GM23248 (cell line): ENCODE data around the gene WLS. TPM values are rescaled to one million over a fixed set of nuclear protein-coding genes. Genes with fewer than 3 reads are reported as not detected.

Source experiments
- DNase-seq: peaks from one replicate; pipeline ENCODE4 v3.0.0-alpha.2; 2015
- H2AFZ ChIP-seq: fragments of 200-600 bp; sonication (generic); 2 replicates; pipeline ENCODE4 v1.6.1; 2016; ENCODE audit warnings: antibody characterized with exemption
- H3F3A ChIP-seq: fragments of 200-600 bp; sonication (generic); 2 replicates; pipeline ENCODE4 v1.6.1; 2016; ENCODE audit warnings: mild to moderate bottlenecking, antibody characterized with exemption, mixed run types; ENCODE audit not compliant: insufficient read depth
- H3K27ac ChIP-seq: fragments of 200-600 bp; sonication (generic); 2 replicates; pipeline ENCODE4 v1.5.1; 2016; ENCODE audit warnings: mild to moderate bottlenecking
- H3K27me3 ChIP-seq: fragments of 200-600 bp; sonication (generic); replicated peaks from 2 replicates; pipeline ENCODE4 v1.6.1; 2016; ENCODE audit warnings: mild to moderate bottlenecking; ENCODE audit not compliant: insufficient read depth
- H3K36me3 ChIP-seq: fragments of 200-600 bp; sonication (generic); 2 replicates; pipeline ENCODE4 v1.6.1; 2016; ENCODE audit warnings: low read depth, mild to moderate bottlenecking
- H3K4me1 ChIP-seq: fragments of 200-600 bp; sonication (generic); 2 replicates; pipeline ENCODE4 v1.6.1; 2016; ENCODE audit warnings: mild to moderate bottlenecking; ENCODE audit not compliant: insufficient read depth
- H3K4me2 ChIP-seq: fragments of 200-600 bp; sonication (generic); one replicate; pipeline ENCODE4 v1.6.1; 2016; ENCODE audit warnings: mild to moderate bottlenecking; ENCODE audit not compliant: unreplicated experiment
- H3K4me3 ChIP-seq: fragments of 200-600 bp; sonication (generic); 2 replicates; pipeline ENCODE4 v1.5.1; 2016; ENCODE audit warnings: mild to moderate bottlenecking
- H3K79me2 ChIP-seq: fragments of 200-600 bp; sonication (generic); 2 replicates; pipeline ENCODE4 v1.6.1; 2016; ENCODE audit warnings: mild to moderate bottlenecking; ENCODE audit not compliant: insufficient read depth
- H3K9ac ChIP-seq: fragments of 200-600 bp; sonication (generic); 2 replicates; pipeline ENCODE4 v1.6.1; 2016; ENCODE audit warnings: mild to moderate bottlenecking
- H3K9me2 ChIP-seq: fragments of 200-600 bp; sonication (generic); 2 replicates; pipeline ENCODE4 v1.6.1; 2016; ENCODE audit warnings: mixed run types, mild to moderate bottlenecking, moderate library complexity; ENCODE audit not compliant: insufficient read depth
- H3K9me3 ChIP-seq: fragments of 200-600 bp; sonication (generic); one replicate; pipeline ENCODE4 v1.6.1; 2017; ENCODE audit warnings: low read depth
- H4K20me1 ChIP-seq: fragments of 200-600 bp; sonication (generic); 2 replicates; pipeline ENCODE4 v1.6.0; 2016; ENCODE audit not compliant: insufficient read depth
- EZH2 ChIP-seq: fragments of 200-600 bp; sonication (generic); IDR thresholded peaks from 2 replicates; pipeline ENCODE4 v1.6.1; 2018; ENCODE audit warnings: antibody characterized with exemption, mild to moderate bottlenecking; ENCODE audit not compliant: insufficient read depth, poor library complexity, severe bottlenecking
- EZH2phosphoT487 ChIP-seq: fragments of 200-600 bp; sonication (generic); IDR thresholded peaks from 2 replicates; pipeline ENCODE4 v1.6.1; 2018; ENCODE audit warnings: antibody characterized with exemption, moderate library complexity, mild to moderate bottlenecking, low read depth; ENCODE audit not compliant: insufficient read depth
- WGBS, 2 experiments: methylation state at CpG; one replicate each; pipeline ENCODE4 v1.1.6; 2015 to 2017; ENCODE audit warnings: low lambda C conversion rate in 2 of 2, low coverage in 1 of 2; ENCODE audit errors: missing lambda C conversion rate in 2 of 2; 5-methylcytosine and 5-hydroxymethylcytosine counted together
- in situ Hi-C: fragments of 300-500 bp; cut with MboI; formaldehyde crosslinking; loops from 2 replicates; pipeline ENCODE4 v1.15.0; 2020
- polyA plus RNA-seq: library from polyadenylated mRNA; unstranded; fragments of >200 nt; fragmentation: Nextera tagmentation; extraction: Ambion mirVana; gene quantifications from 2 replicates; pipeline ENCODE4 v1.2.1, GENCODE V29; 2016
- total RNA-seq: library from RNA; depleted of rRNA; stranded (reverse); fragments of >200 nt; shearing (Covaris generic); gene quantifications from 2 replicates; pipeline ENCODE4 v1.2.3, GENCODE V29; 2014

The WLS gene
- total and polyA plus RNA-seq, 2 experiments from 2014 or later: 26.7 to 36.4 TPM

- no peaks in the 10 kb centered on the region for H4K20me1 ChIP-seq
- DNase-seq: no peak
- no peak overlapping the region for H3K4me3 ChIP-seq
- no peak overlapping the region for H3K4me2 ChIP-seq
- H3K79me2 ChIP-seq: no peaks in the 10 kb centered on the region
- H3K9ac ChIP-seq: no peak overlapping the region
- no peaks in the 10 kb centered on the region for H3F3A ChIP-seq
- no peak overlapping the region for H2AFZ ChIP-seq
- H3K9me2 ChIP-seq: no peaks in the 10 kb centered on the region
- H3K27me3 ChIP-seq: no peaks in the 10 kb centered on the region
- 95 to 98% methylated on average over 2 of the region's 2 CpGs for WGBS, 2 experiments
- no peak overlapping the region for H3K27ac ChIP-seq
- no peak for TF ChIP-seq EZH2phosphoT487
- no peak for TF ChIP-seq EZH2
- no peaks in the 10 kb centered on the region for H3K36me3 ChIP-seq
- H3K4me1 ChIP-seq: no peaks in the 10 kb centered on the region
- no peaks in the 10 kb centered on the region for H3K9me3 ChIP-seq
- in situ Hi-C loops: loop anchor here (10.0 kb wide), 2 partner anchors 326 to 576 kb away; no protein-coding TSS in a partner anchor
Observed at GRCh38 chr1:68100571-68100970, 131.8 kb downstream of the WLS start.

- no peaks in the 10 kb centered on the region for H3F3A ChIP-seq
- no peaks in the 10 kb centered on the region for H3K79me2 ChIP-seq
- H3K9me3 ChIP-seq: no peaks in the 10 kb centered on the region
- TF ChIP-seq EZH2 (no peak), EZH2phosphoT487 (no peak)
- in situ Hi-C loops: no loop called here
- H3K4me3 ChIP-seq: no peak overlapping the region
- H3K4me2 ChIP-seq: no peak overlapping the region
- H3K4me1 ChIP-seq: peaks cover 7% of the 10 kb centered on the region; the same call in 1 of the 2 replicates
- no peaks in the 10 kb centered on the region for H3K36me3 ChIP-seq
- no peaks in the 10 kb centered on the region for H4K20me1 ChIP-seq
- no peak overlapping the region for H2AFZ ChIP-seq
- peak; percentile 58 for DNase-seq
- H3K27ac ChIP-seq: no peak overlapping the region
- H3K9me2 ChIP-seq: no peaks in the 10 kb centered on the region
- no peaks in the 10 kb centered on the region for H3K27me3 ChIP-seq
- no peak overlapping the region for H3K9ac ChIP-seq
Observed at GRCh38 chr1:68093737-68094136, 138.6 kb downstream of the WLS start.

DNA sequence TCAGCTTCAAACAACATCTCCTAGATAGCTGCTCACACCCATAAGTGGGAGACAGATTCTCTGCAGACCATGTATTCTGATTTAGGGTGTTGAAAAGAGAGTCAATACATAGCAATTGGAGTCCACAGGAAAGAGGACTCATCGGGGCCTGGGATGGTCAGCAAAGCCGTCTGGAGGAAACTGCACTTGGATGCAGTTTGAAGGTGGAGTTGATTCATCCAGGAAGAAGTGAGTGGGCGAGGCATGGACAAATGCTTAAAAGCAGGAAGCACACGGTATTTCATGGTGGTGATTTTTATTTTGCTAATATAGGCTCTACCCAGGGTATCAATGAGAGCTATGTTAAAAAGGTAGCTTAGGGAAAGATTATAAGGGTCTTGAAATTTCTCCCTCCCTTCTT, 145.1 kb downstream of the WLS start:
- Histone ChIP-seq H3K4me1 (peaks cover 8% of the 10 kb centered on the region; the same call in 1 of the 2 replicates), H3K9me3 (no peaks in the 10 kb centered on the region), H3K4me3 (no peak overlapping the region), H3K27ac (no peak overlapping the region), H4K20me1 (no peaks in the 10 kb centered on the region), H3K27me3 (no peaks in the 10 kb centered on the region), H3F3A (no peaks in the 10 kb centered on the region), H3K9ac (no peak overlapping the region), H3K9me2 (no peaks in the 10 kb centered on the region), H3K79me2 (no peaks in the 10 kb centered on the region), H3K4me2 (peak overlapping the region; percentile 20), H2AFZ (0 out of 2 replicates have a peak overlapping the region, but pooled peaks have one; percentile 7), H3K36me3 (no peaks in the 10 kb centered on the region)
- no peak for TF ChIP-seq EZH2
- TF ChIP-seq EZH2phosphoT487: no peak
- peak; percentile 80 for DNase-seq
- in situ Hi-C loops: no loop called here
- WGBS, 2 experiments: 35 to 41% methylated on average over 4 of the region's 4 CpGs

DNA sequence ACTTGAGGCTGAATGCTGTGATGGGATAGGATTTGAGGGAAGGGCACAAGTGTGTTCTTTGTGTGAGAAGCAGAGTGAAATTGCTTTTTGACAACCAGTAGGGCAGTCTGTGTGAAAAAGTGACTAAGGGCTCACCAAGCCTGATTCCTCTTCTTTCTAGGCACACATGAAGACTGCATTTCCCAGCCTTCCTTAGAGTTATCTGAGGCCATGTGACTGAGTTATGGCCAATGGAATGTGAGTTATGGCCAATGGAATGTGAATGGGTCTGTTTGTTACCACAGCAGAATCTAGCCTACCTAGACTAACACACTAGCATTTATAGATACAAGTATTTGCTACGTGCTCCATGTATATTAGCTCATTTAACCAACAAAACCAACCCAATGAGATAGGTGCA, 146.6 kb downstream of the WLS start:
- no peak overlapping the region for H2AFZ ChIP-seq
- H4K20me1 ChIP-seq: no peaks in the 10 kb centered on the region
- no peaks in the 10 kb centered on the region for H3K36me3 ChIP-seq
- H3K4me3 ChIP-seq: no peak overlapping the region
- H3K9me3 ChIP-seq: no peaks in the 10 kb centered on the region
- in situ Hi-C loops: no loop called here
- H3K79me2 ChIP-seq: no peaks in the 10 kb centered on the region
- TF ChIP-seq EZH2phosphoT487: no peak
- no peak for TF ChIP-seq EZH2
- H3K4me2 ChIP-seq: no peak overlapping the region
- H3K9me2 ChIP-seq: no peaks in the 10 kb centered on the region
- no peaks in the 10 kb centered on the region for H3K27me3 ChIP-seq
- H3K4me1 ChIP-seq: peaks cover 18% of the 10 kb centered on the region; the same call in 1 of the 2 replicates
- no peak for DNase-seq
- no peak overlapping the region for H3K27ac ChIP-seq
- H3K9ac ChIP-seq: no peak overlapping the region
- WGBS, 2 experiments: 76 to 80% methylated on average over 1 of the region's 1 CpG
- H3F3A ChIP-seq: no peaks in the 10 kb centered on the region

- Histone ChIP-seq H3K27me3 (no peaks in the 10 kb centered on the region), H2AFZ (no peak overlapping the region), H3K9me3 (no peaks in the 10 kb centered on the region), H3K27ac (no peak overlapping the region), H3K4me2 (no peak overlapping the region), H3K4me1 (peaks cover 18% of the 10 kb centered on the region; the same call in 1 of the 2 replicates), H3K79me2 (no peaks in the 10 kb centered on the region), H3F3A (no peaks in the 10 kb centered on the region), H3K9ac (no peak overlapping the region), H3K4me3 (no peak overlapping the region), H3K36me3 (no peaks in the 10 kb centered on the region), H4K20me1 (no peaks in the 10 kb centered on the region), H3K9me2 (no peaks in the 10 kb centered on the region)
- TF ChIP-seq EZH2phosphoT487: no peak
- TF ChIP-seq EZH2: no peak
- 59 to 72% methylated on average over 2 of the region's 2 CpGs for WGBS, 2 experiments
- in situ Hi-C loops: no loop called here
- no peak for DNase-seq
Observed at GRCh38 chr1:68083686-68084085, 148.6 kb downstream of the WLS start.
